Neural cell (in vitro differentiated cells): ENCODE results near the gene BORCS5. TPM values are rescaled to one million over a fixed set of nuclear protein-coding genes. Genes with fewer than 3 reads are reported as not detected.

Experiments
- H2AFZ ChIP-seq: fragments of 200-600, 300-800 bp; sonication (generic), shearing (Covaris generic); 2 replicates; pipeline ENCODE4 v1.6.0; 2014; ENCODE audit warnings: low read depth, mild to moderate bottlenecking, antibody characterized with exemption, low read length, moderate library complexity
- H3F3A ChIP-seq: fragments of 200-600 bp; shearing (Covaris generic); 2 replicates; pipeline ENCODE4 v1.6.1; 2016; ENCODE audit warnings: mild to moderate bottlenecking, moderate library complexity, mixed read lengths, antibody characterized with exemption, low read length; ENCODE audit not compliant: insufficient read depth, poor library complexity, severe bottlenecking
- H3K27ac ChIP-seq: fragments of 200-600, 300-800 bp; sonication (generic), shearing (Covaris generic); 2 replicates; pipeline ENCODE4 v1.5.1; 2014; ENCODE audit warnings: mild to moderate bottlenecking, low read length, moderate library complexity
- H3K27me3 ChIP-seq: fragments of 300-800, 200-600 bp; sonication (generic), shearing (Covaris generic); 2 replicates; pipeline ENCODE4 v1.6.0; 2014; ENCODE audit warnings: mild to moderate bottlenecking, low read depth, low read length, moderate library complexity; ENCODE audit not compliant: insufficient read depth
- H3K36me3 ChIP-seq: fragments of 300-800, 200-600 bp; sonication (generic), shearing (Covaris generic); 2 replicates; pipeline ENCODE4 v1.5.1; 2014; ENCODE audit warnings: mild to moderate bottlenecking, antibody characterized with exemption, low read length, moderate library complexity; ENCODE audit not compliant: insufficient read depth
- H3K4me2 ChIP-seq: fragments of 300-800, 200-600 bp; sonication (generic), shearing (Covaris generic); 2 replicates; pipeline ENCODE4 v1.6.0; 2014; ENCODE audit warnings: mild to moderate bottlenecking, low read length
- H3K4me3 ChIP-seq: fragments of 300-800, 200-600 bp; sonication (generic), shearing (Covaris generic); 2 replicates; pipeline ENCODE4 v1.5.1; 2014; ENCODE audit warnings: mild to moderate bottlenecking, low read length, moderate library complexity
- H3K79me2 ChIP-seq: fragments of 200-600 bp; shearing (Covaris generic); replicated peaks from 2 replicates; pipeline ENCODE4 v1.6.0; 2014; ENCODE audit warnings: mild to moderate bottlenecking, low read length, moderate library complexity; ENCODE audit not compliant: insufficient read depth
- H3K9ac ChIP-seq: fragments of 300-800, 200-600 bp; sonication (generic), shearing (Covaris generic); 2 replicates; pipeline ENCODE4 v1.6.1; 2016; ENCODE audit warnings: mild to moderate bottlenecking, low read length, mixed read lengths
- H3K9me2 ChIP-seq: fragments of 200-600 bp; shearing (Covaris generic); 2 replicates; pipeline ENCODE4 v1.6.1; 2016; ENCODE audit warnings: mild to moderate bottlenecking, low read length, mixed read lengths; ENCODE audit not compliant: insufficient read depth
- H3K9me3 ChIP-seq: fragments of 200-600, 300-800 bp; sonication (generic), shearing (Covaris generic); 2 replicates; pipeline ENCODE4 v1.6.1; 2016; ENCODE audit warnings: mild to moderate bottlenecking, mixed run types, low read length, moderate library complexity, mixed read lengths
- H4K20me1 ChIP-seq: fragments of 200-600 bp; shearing (Covaris generic); 2 replicates; pipeline ENCODE4 v1.6.1; 2016; ENCODE audit warnings: mild to moderate bottlenecking, mixed run types; ENCODE audit not compliant: insufficient read depth
- EP300 ChIP-seq: fragments of 450-650 bp; conservative IDR thresholded peaks from 2 replicates; pipeline ENCODE4 v1.6.1; 2014; ENCODE audit warnings: antibody characterized with exemption, mild to moderate bottlenecking, moderate library complexity; ENCODE audit not compliant: poor library complexity, severe bottlenecking
- EZH2 ChIP-seq: fragments of 200-600, 300-800 bp; shearing (Covaris generic), sonication (generic); IDR thresholded peaks from 2 replicates; pipeline ENCODE4 v1.6.1; 2014; ENCODE audit warnings: antibody characterized with exemption, low read length, borderline replicate concordance, mild to moderate bottlenecking; ENCODE audit not compliant: insufficient read depth, poor library complexity, severe bottlenecking
- MXI1 ChIP-seq: fragments of 450-650 bp; conservative IDR thresholded peaks from 2 replicates; pipeline ENCODE4 v1.6.1; 2014; ENCODE audit warnings: antibody characterized with exemption, mild to moderate bottlenecking; ENCODE audit not compliant: poor library complexity, severe bottlenecking
- POLR2AphosphoS5 ChIP-seq: IDR thresholded peaks from 2 replicates; pipeline ENCODE4 v1.6.1; 2012
- RAD21 ChIP-seq: fragments of 450-650 bp; conservative IDR thresholded peaks from 2 replicates; pipeline ENCODE4 v1.6.1; 2014; ENCODE audit warnings: antibody characterized with exemption, mild to moderate bottlenecking, moderate library complexity
- SMC3 ChIP-seq: fragments of 450-650 bp; conservative IDR thresholded peaks from 2 replicates; pipeline ENCODE4 v1.6.1; 2014; ENCODE audit warnings: antibody characterized with exemption, mild to moderate bottlenecking, moderate library complexity; ENCODE audit not compliant: poor library complexity
- TAF1 ChIP-seq: IDR thresholded peaks from 2 replicates; pipeline ENCODE4 v1.6.1; 2012; ENCODE audit warnings: low read depth
- polyA plus RNA-seq: library from polyadenylated mRNA; depleted of rRNA; stranded (reverse); fragments of >200 nt; gene quantifications from 2 replicates; pipeline ENCODE4 v1.2.3, GENCODE V29; 2014
- TF ChIP-seq, protein P1 (sequence below): IDR thresholded peaks from 2 replicates; pipeline ENCODE4 v1.6.1; 2012; ENCODE audit warnings: borderline replicate concordance
- TF ChIP-seq, protein P2 (sequence below): fragments of 450-650 bp; IDR thresholded peaks from 2 replicates; pipeline ENCODE4 v1.5.1; 2014; ENCODE audit warnings: antibody characterized with exemption, mild to moderate bottlenecking, moderate library complexity; ENCODE audit not compliant: poor library complexity, severe bottlenecking

The BORCS5 gene
- polyA plus RNA-seq, 1 donor from 2014 or later: 14.2 TPM

DNA sequence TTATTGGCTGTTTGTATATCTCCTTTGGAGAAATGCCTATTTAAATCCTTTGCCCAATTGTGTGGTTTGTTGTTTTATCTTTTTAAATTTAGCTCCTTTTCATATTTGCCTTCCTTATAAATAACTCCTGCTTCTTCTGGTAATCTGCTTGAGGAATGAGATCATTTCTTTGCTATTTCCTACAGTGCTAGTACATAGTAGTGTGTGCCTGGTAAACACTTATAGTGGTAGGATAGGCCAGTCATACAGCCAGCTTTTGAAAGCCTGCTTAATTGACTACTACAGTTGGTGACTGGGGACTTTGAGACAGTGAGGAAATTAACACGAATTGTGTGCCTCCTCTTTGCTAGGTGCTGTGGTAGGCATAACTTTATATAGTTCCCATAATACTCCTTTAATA, 68.7 kb downstream of the BORCS5 start:
- Histone ChIP-seq H4K20me1 (no peaks in the 10 kb centered on the region), H3K4me3 (no peak overlapping the region), H3K36me3 (no peaks in the 10 kb centered on the region), H3K9ac (no peak overlapping the region), H2AFZ (no peak overlapping the region), H3K9me3 (peaks cover 4% of the 10 kb centered on the region), H3K27ac (no peak overlapping the region), H3K27me3 (no peaks in the 10 kb centered on the region), H3K4me2 (no peak overlapping the region), H3F3A (no peaks in the 10 kb centered on the region), H3K79me2 (no peaks in the 10 kb centered on the region), H3K9me2 (no peaks in the 10 kb centered on the region)
- no peak for TF ChIP-seq EP300
- TF ChIP-seq RAD21: no peak
- TF ChIP-seq, protein P1, sequence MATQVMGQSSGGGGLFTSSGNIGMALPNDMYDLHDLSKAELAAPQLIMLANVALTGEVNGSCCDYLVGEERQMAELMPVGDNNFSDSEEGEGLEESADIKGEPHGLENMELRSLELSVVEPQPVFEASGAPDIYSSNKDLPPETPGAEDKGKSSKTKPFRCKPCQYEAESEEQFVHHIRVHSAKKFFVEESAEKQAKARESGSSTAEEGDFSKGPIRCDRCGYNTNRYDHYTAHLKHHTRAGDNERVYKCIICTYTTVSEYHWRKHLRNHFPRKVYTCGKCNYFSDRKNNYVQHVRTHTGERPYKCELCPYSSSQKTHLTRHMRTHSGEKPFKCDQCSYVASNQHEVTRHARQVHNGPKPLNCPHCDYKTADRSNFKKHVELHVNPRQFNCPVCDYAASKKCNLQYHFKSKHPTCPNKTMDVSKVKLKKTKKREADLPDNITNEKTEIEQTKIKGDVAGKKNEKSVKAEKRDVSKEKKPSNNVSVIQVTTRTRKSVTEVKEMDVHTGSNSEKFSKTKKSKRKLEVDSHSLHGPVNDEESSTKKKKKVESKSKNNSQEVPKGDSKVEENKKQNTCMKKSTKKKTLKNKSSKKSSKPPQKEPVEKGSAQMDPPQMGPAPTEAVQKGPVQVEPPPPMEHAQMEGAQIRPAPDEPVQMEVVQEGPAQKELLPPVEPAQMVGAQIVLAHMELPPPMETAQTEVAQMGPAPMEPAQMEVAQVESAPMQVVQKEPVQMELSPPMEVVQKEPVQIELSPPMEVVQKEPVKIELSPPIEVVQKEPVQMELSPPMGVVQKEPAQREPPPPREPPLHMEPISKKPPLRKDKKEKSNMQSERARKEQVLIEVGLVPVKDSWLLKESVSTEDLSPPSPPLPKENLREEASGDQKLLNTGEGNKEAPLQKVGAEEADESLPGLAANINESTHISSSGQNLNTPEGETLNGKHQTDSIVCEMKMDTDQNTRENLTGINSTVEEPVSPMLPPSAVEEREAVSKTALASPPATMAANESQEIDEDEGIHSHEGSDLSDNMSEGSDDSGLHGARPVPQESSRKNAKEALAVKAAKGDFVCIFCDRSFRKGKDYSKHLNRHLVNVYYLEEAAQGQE: no peak
- TF ChIP-seq TAF1: no peak
- TF ChIP-seq POLR2AphosphoS5: no peak
- no peak for TF ChIP-seq SMC3
- TF ChIP-seq, protein P2, sequence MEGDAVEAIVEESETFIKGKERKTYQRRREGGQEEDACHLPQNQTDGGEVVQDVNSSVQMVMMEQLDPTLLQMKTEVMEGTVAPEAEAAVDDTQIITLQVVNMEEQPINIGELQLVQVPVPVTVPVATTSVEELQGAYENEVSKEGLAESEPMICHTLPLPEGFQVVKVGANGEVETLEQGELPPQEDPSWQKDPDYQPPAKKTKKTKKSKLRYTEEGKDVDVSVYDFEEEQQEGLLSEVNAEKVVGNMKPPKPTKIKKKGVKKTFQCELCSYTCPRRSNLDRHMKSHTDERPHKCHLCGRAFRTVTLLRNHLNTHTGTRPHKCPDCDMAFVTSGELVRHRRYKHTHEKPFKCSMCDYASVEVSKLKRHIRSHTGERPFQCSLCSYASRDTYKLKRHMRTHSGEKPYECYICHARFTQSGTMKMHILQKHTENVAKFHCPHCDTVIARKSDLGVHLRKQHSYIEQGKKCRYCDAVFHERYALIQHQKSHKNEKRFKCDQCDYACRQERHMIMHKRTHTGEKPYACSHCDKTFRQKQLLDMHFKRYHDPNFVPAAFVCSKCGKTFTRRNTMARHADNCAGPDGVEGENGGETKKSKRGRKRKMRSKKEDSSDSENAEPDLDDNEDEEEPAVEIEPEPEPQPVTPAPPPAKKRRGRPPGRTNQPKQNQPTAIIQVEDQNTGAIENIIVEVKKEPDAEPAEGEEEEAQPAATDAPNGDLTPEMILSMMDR: no peak
- TF ChIP-seq MXI1: no peak
- TF ChIP-seq EZH2: no peak

DNA sequence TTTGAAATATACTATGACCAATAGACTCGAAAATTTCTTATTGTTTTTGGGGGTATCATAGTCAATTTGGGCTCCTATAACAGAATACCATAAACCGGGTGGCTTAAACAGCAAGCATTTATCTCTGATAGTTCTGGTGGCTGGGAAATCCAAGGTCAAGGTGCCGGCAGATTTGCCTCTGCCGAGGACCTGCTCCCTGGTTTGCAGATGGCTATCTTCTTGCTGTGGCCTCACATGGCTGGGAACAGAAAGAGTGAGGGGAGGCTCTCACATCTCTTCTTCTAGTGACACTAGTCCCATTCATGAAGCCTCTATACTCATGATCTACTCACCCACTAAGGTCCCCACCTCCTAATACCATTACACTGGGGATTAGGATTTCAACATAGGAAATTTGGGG, 70.7 kb downstream of the BORCS5 start:
- Histone ChIP-seq H3K4me2 (no peak overlapping the region), H3K4me3 (no peak overlapping the region), H3F3A (no peaks in the 10 kb centered on the region), H3K9me3 (peaks cover 4% of the 10 kb centered on the region), H3K9me2 (no peaks in the 10 kb centered on the region), H3K9ac (no peak overlapping the region), H4K20me1 (no peaks in the 10 kb centered on the region), H3K27ac (no peak overlapping the region), H3K36me3 (no peaks in the 10 kb centered on the region), H2AFZ (no peak overlapping the region), H3K27me3 (no peaks in the 10 kb centered on the region), H3K79me2 (no peaks in the 10 kb centered on the region)
- no peak for TF ChIP-seq RAD21
- TF ChIP-seq, protein P2: no peak
- TF ChIP-seq, protein P1: no peak
- TF ChIP-seq MXI1: no peak
- no peak for TF ChIP-seq TAF1
- no peak for TF ChIP-seq POLR2AphosphoS5
- TF ChIP-seq EP300: no peak
- TF ChIP-seq EZH2: no peak
- TF ChIP-seq SMC3: no peak
